NB4 (cell line): Measurements from ENCODE around the gene GXYLT2.

ENCODE experiments used
- DNase-seq: peaks from one replicate; pipeline ENCODE4 v3.0.0; 2010; ENCODE audit warnings: low read depth
- H3K4me3 ChIP-seq: one replicate; pipeline ENCODE4 v1.5.1; 2011; ENCODE audit warnings: mild to moderate bottlenecking, low read depth, low read length, moderate library complexity
- CTCF ChIP-seq: IDR thresholded peaks from one replicate; pipeline ENCODE4 v1.5.1; 2012; ENCODE audit warnings: low read depth, low read length
- MYC ChIP-seq: IDR thresholded peaks from 2 replicates; pipeline ENCODE4 v1.6.1; 2011; ENCODE audit warnings: low read depth, low read length
- POLR2A ChIP-seq: IDR thresholded peaks from 2 replicates; pipeline ENCODE4 v1.6.1; 2011; ENCODE audit warnings: mild to moderate bottlenecking; ENCODE audit not compliant: insufficient read length; ENCODE audit errors: extremely low read depth
- TF ChIP-seq, protein P1 (sequence below): IDR thresholded peaks from 2 replicates; pipeline ENCODE4 v1.6.1; 2011; ENCODE audit warnings: low read depth, low read length

The GXYLT2 gene

DNA sequence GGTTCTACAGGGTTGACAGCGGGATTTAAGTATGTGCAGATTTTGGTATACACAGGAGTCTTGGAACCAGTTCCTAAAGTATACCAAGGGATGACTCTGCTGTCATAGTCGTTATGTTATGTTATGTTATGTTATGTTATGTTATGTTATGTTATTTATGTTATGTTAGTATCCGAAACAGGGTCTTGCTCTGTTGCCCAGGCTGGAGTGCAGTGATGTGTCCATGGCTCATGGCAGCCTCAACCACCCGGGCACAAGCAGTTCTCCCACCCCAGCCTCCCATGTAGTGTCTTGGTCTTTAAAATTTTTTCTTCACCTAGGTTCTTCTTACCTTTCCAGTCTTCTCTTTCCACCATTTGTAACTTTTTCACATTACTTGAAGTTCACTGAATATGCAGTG lies 130.5 kb downstream of the GXYLT2 start:
- no peak for DNase-seq
- no peak overlapping the region for H3K4me3 ChIP-seq
- no peak for TF ChIP-seq CTCF
- TF ChIP-seq, protein P1, sequence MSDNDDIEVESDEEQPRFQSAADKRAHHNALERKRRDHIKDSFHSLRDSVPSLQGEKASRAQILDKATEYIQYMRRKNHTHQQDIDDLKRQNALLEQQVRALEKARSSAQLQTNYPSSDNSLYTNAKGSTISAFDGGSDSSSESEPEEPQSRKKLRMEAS, result no peak
- TF ChIP-seq POLR2A, result no peak
- no peak for TF ChIP-seq MYC

DNA sequence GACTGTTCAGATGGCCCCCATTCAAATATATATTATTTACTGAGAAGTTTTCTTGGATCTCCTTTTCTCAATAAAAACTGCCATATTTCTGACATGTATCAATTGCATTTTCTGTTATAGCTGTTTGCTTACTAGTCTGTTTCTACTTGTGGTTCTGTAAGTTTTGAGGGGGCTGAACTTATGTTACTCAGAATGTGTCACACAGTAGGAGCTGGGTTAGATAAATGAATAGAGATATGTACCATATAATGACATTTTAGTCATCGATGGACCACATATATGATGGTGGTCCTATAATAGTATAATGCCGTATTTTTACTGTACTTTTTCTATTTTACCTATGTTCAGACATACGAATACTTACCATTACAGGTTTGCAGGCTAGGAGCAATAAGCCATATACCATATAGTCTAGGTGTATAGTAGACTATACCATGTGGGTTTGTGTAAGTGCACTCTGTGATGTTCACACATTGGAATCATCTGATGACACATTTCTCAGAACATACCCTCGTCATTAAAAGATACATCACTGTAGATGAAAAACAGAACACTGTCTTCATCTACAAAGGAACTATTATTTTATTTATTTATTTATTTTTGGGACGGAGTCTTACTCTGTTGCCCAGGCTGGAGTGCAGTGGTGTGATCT lies 131.1 kb downstream of the GXYLT2 start:
- no peak overlapping the region for H3K4me3 ChIP-seq
- TF ChIP-seq, protein P1, result no peak
- TF ChIP-seq CTCF (no peak), POLR2A (no peak), MYC (no peak)
- no peak for DNase-seq

DNA sequence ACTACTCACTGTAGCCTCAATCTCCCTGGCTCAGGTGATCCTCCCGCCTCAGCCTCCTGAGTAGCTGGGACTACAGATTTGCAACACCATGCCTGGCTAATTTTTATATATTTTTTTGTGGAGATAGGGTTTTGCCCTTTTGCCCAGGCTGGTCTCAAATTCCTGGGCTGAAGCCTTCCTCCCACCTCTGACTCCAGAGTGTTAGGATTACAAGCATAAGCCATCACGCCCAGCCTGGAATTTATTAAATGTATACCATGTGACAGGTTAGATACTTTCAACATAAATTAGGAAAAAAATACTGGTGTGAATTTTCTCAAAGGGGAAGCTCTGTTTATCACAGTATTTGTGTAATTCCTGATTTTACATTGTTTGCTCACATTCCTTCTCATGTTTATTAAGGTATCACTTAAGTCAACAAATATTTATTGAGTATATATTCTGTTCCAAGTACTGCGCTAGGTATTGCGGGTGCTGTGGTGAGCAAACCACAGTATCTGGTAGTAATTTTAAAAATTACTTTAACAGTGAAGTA lies 133.5 kb downstream of the GXYLT2 start:
- DNase-seq, result no peak
- TF ChIP-seq, protein P1, result no peak
- TF ChIP-seq MYC, result no peak
- TF ChIP-seq CTCF, result no peak
- no peak for TF ChIP-seq POLR2A

GRCh38 chr3:73024836-73025235 lies 137.0 kb downstream of the GXYLT2 start:
- TF ChIP-seq, protein P1, result no peak
- TF ChIP-seq MYC, result no peak
- no peak overlapping the region for H3K4me3 ChIP-seq
- DNase-seq, result no peak

More for the DNA sequence above, 133.5 kb downstream of the GXYLT2 start:
- H3K4me3 ChIP-seq, result no peak overlapping the region

GRCh38 chr3:73026111-73026759 lies 138.4 kb downstream of the GXYLT2 start:
- H3K4me3 ChIP-seq, result no peak overlapping the region
- no peak for DNase-seq
- TF ChIP-seq CTCF (no peak), POLR2A (no peak), MYC (no peak)
- TF ChIP-seq, protein P1, result no peak
